NCI-H128 (cell line): Measurements from ENCODE around the gene SRGAP1.
"Not testable (repeated sequence)": the region's sequence is repeated elsewhere in the genome, so short reads cannot be mapped to it uniquely, and the experiment has no call there.

Source experiments
- DNase-seq: peaks from one replicate; lab custom pipeline; 2025; ENCODE audit not compliant: unreplicated experiment; lab: John Stamatoyannopoulos, UW

SRGAP1 gene

DNA sequence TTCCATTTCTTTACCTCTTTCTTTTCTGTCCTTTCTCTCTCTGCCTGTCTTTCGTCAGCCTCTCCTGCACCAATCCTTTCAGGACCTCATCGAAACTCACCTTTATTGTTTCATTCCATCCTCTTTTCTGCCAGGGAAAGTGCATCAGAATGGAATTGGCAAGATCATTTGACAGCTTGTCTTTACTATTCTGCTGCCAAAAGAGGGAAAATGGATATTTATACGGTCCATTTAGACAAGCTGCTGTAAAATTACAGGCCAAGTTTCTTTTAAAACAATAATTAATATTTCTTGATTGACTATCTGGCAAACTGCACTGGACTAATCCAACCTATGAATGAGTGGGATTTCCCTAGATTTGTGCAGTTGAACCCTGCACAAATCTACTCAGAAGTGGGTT is 7.6 kb upstream of the SRGAP1 start:
- no peak for DNase-seq

DNA sequence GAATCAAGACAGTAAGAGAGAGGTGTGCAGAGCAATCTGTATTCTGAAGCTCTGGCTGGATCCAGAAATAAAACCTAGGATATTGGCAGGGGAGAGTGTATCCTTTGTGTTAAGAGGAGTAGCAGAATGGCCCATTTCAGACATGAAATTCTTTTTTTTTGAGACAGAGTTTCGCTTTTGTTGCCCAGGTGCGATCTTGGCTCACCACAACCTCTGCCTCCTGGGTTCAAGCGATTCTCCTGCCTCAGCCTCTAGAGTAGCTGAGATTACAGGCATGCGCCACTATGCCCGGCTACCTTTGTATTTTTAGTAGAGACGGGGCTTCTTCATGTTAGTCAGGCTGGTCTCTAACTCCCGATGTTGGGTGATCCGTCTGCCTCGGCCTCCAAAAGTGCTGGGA is 6.1 kb upstream of the SRGAP1 start:
- no peak for DNase-seq

DNA sequence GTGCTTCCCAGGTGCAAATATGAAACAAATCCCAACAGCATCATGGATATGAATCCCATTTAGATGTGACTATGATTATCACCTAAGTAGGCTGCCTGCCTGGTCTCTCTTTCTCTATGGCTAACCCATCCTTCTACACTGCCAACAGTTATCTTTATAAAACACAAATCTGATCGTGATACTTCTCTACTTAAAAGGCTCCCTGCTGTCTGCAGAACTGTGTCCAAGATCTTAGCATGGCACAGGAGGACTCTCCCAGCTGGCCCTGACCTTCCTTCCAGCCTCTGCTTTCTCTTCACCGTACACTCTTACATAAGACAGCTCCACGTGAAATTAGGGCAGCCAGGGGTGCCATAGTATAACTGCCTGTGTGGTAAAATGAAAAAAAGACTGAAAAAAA is 3.5 kb upstream of the SRGAP1 start:
- DNase-seq, result no peak

DNA sequence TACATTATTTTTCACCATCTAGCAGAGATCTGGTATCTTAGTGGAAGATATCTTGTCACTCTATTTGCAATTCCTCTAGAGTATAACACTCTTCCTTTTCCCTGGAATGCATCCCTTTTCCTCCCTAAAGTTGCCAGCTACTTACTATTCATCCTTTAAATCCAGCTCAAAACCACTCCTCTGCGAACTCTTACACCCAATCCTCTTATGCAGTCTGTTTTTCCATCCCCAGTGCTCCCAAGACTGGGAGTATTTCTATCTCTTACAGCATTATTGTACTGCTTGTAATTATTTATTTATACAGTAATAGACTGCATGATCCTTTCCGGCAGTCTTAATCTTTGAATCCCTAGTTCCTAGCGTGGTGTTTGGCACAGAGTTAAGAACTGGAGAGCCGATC is 2.9 kb upstream of the SRGAP1 start:
- no peak for DNase-seq

DNA sequence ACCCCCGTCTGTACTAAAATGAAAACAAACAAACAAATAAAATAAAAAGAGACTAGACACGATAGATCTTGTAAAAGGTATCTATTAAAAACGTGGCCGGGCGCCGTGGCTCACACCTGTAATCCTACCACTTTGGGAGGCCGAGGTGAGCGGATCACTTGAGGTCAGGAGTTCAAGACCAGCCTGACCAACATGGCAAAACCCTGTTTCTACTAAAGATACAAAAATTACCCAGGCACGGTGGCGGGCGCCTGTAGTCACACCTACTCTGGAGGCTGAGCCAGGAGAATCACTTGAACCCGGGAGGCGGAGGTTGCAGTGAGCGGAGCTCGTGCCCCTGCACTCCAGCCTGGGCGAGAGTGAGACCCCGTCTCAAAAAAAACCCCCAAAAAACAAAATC is 1.8 kb upstream of the SRGAP1 start:
- DNase-seq, result not testable (repeated sequence)

DNA sequence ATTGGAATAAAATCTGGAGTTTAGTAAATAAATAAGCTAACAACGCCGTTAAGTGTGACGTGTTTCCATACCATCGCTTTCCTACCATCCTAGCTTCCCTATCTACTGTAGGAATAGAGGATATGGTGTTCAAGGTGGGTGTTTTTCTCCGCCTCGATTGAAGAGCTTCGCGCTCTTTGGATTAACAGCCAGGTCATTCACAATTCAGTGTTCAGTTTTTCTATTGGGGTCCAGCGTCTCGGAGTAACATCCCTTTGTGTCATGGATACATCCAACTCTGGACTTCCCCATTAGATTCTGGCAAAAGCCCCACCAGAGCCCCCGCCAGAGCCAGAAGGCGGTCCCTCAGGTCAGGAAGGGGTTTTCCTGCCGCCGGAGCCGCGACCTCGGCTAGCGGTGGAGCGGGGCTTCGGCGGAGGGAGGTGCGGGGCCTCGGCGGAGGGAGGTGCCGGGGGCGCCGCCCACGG is 1.2 kb upstream of the SRGAP1 start:
- no peak for DNase-seq

DNA sequence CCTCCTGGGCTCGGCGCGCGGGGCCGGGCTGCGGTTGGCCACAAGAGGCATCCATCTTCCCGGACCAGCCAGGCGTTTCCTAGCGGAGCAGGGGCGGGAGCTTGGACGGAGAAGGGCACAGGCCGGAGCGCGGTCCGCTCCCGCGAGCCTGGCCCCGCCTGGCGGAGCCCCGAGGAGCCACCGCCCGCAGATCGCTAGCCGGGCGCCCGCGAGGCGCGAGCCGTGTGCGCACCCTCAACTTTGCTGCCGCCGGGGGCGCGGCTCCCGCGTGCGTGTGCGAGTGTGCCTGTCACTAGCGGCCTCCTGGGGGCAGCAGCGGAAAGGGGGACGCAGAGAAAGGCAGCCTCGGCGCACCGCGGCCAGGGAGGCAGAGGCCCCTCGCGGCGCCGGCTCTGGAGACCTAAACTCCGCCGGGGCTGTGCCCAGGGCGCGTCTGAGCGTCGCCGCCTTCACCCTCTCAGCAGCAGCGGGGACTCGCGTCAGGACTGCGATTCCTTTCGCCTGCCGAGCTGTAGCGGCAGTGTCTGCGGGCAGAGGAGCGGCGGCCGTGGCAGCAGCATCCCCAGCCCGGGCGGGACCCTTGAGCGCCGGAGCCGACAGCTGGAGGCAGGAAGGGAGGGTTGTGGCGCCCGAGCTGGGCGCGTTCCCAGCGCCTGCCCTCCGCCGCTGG is 644 bp upstream of the SRGAP1 start:
- peak; percentile 86 for DNase-seq

DNA sequence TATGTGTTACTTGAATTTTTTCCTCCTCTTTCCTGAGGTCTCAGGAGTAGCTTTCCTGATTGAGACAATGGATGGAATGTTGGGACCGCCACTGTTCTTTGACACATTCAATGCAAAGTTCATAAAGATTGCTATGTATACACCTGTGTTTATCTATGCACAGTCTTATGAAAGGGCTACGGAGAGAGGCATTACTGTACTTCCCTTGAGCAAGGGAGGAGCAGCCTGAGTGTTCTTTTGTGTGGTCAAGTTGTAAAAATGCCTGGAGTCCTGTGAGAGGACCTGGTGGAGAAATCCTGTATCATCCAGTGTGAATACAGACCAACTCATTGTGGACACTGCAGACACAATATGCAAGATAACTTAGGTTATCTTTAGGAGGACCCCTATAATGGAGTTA is 1.2 kb downstream of the SRGAP1 start:
- no peak for DNase-seq

DNA sequence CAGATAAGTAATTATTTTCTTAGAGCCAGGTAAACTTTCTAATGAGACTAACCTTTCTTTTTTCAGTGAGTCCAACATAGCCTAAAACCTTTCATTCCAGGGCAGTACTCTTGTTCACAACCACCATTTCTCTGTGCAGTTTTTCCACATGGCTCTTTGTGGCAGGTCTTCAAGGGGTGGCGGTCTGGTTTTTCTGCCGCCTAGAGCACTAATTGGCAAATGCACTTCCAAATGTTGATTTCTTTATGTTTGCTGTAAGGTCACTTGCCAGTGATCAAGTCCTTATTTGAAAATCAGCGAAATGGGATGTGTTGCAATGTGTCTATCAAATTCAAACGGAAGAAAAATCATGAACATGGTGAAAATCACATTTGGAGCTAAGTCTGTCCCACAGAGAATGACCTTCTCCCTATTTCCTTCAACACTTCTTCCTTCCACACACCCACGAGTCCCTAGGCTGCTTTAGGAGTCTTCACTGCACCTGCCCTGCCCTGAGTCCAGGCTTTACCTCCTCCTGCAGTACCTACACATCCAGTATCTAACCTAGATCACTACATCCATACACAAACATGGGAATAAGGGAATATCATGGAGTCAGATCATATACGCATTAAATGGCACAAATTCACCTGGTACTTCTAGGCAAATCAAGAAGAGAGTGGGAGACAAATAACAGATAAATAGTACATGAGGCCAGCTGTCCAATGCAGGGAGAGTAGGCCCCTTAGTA is 1.9 kb downstream of the SRGAP1 start:
- DNase-seq, result no peak

DNA sequence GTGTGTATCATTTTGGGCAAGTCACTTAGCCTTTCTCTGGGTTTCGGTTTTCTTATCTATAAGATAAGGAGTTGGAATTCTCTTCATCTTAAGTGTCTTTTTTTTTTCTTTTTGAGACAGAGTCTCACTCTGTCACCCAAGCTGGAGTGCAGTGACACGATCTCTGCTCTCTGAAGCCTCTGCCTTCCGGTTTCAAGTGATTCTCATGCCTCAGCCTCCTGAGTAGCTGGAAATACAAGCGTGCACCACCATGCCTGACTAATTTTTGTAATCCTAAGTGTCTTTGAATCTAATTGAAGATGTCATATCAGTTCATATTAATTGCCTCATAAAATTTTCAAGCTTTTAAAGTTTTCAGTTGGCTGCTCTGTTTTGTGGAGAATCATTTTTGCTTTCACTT is 4.0 kb downstream of the SRGAP1 start:
- no peak for DNase-seq

DNA sequence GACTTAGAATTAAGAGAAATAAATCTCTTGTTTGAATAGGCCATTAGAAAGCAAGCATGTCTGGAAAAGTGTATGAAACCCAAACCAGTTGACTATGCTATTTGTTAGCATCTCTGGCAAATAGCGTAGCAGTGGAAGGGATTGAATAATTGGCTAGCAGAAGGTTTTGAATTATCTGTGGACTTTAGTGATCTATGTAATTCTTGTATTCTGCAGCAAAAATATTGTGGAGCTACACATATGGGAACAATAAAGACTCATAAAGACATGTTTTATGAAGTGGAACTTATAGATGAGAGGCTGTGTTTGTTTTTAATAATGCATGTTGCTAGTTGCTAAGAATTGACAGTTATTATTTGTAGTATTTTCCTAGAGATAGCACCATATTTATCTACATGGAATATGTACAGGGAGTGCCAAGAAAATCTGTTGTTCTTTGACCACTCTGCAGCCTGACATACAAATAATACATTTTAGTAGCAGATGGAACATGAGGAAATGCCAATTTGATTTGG is 4.7 kb downstream of the SRGAP1 start:
- DNase-seq, result no peak

DNA sequence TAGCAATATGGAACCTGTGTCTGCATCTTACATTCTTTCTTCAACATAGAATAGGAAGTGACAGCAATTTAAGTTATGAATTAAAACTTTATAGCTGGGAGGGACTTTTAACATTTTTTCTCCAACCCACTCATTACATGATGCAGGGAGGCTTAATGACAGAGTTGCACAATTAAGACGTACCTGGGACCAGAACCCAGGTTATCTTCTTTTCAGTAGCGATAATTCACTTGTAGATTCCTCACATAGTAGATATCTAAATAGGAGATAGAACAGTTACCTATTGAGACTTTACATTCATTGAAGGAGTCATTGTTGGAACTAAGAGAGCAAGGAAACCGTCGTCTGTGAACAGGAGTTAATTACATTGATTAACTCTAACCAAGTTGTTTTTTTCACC is 5.1 kb downstream of the SRGAP1 start:
- DNase-seq, result no peak

DNA sequence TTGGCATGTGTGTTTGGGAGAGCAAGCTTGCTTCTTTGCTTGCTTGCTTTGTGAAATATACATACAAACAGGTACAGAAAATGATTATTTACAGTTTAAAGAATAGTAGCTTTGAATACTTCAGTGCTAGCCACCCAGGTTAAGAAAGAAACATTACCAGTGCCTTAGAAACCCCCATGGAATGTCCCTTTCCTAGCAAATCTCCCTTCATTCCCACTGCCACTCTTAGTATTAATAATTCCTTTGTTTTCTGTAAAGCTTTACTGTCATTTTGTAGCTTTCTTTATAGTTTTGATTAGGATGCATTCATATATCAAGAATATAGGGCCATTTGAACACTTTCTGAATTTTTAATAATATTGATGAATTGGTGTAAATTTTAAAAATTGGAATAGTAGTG is 9.5 kb downstream of the SRGAP1 start:
- no peak for DNase-seq

DNA sequence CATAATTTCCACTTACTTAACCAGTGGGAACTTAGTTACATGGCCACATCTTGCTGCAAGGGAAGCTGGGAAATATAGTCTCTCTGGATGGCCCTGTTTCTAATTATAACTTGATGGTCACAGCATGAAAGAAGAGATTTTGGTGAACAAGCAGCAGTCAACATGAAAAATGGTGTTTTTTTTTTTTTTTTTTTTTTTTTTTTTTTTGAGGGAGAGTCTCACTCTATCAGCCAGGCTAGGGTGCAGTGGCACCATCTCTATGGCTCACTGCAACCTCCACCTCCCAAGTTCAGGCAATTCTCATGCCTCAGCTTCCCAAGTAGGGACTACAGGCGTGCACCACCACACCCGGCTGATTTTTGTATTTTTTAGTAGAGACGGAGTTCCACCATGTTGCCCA is 10.8 kb downstream of the SRGAP1 start:
- DNase-seq, result no peak

DNA sequence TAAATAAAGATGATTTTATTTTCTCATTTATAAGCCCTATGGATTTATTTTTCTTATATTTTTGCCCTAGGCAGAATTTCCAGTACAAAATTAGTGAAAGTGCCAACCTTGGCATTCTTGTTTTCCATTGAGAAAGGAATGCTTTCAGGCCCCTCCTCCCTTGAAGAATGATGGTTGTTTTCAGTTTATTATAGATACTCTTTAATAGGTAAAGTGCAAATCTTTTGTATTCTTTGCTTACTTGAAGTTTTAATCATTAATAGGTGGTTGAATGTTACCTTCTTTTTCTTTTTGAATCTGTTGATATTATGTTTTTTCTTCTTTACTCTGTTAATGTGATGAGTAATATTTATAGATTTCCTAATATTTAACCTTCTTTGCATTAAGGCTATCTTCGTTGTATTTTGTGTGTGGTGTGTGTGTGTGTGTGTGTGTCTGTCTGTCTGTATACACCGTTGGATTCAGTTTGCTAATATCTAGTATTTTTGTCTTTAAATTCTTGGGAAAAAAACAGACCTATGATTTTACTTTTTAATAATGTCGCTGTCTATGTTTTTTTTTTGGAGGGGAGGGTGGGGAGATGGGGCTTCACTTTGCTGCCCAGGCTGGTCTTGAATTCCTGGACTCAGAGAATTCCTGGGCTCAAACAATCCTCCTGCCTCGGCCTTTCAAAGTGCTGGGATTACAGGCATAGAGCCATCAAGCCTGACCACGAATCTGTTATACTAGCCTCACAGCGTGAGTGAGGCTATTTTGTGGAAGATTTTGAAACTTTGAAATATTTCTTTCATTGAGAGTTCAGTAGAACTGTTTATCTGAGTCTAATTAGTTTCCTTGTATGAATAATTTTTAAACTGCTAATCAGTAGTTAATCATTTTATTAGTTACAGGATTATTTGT is 13.5 kb downstream of the SRGAP1 start:
- no peak for DNase-seq

DNA sequence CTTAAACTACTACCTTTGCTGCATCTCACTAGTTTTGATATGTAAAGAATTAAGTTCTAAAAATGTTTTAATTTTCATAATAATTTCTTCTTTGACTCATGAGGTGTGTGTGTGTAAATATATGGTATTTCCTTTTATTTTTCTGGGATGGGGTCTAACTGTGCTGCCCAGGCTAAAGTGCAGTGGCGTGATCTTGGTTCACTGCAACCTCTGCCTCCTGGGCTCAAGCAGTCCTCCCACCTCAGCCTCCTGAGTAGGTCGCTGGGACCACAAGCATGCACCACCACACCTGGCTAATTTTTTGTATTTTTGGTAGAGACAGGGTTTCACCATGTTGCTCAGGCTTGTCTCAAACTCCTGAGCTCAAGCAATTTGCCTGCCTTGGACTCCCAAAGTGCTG is 15.4 kb downstream of the SRGAP1 start:
- not testable (repeated sequence) for DNase-seq

DNA sequence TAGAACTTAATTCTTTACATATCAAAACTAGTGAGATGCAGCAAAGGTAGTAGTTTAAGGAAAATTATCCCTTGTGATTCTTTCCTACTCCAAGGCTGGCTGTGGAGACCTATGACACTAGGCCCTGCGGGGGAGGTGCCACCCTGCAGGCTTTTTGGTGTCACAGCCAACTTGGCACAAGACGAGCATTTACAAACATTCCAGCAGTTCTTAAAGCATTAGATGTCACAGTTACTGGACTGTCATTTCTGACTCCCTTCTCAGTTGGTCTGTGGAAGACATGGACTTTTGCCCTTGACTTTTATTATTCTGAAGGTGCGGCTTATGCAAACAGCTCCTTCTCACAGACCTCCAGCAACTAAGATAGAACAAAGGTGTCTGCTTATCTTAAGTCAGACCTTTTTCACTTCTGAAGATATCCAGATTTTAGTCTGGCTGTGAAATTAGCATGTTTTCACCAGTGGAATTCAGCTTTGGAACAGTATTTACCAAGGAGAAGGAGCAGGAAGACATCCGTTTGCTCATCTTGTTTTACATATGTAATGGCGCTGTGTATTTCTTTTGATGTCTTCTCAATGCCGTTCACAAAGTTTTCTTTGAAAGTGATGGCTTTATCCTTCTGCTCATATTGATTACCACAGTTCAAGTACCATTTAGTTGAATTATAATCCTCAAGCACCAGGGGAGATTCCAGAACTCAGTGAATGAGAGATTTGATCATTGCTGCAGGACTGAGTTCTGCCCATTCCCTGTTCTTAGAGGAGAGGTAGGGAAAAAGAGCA is 17.9 kb downstream of the SRGAP1 start:
- no peak for DNase-seq

DNA sequence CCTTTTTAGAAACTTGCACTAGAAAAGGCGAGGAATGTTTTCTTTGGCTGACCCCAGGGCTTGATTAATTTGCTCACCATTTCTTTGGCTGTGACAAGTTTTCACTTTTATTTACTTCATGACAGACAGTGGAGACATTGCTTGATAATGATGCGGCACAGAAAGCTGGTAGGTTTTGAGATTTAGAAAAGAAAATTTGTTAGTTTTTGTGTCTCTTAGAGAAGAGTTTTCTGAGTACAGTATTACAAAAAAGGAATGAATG is 18.4 kb downstream of the SRGAP1 start:
- DNase-seq, result no peak

DNA sequence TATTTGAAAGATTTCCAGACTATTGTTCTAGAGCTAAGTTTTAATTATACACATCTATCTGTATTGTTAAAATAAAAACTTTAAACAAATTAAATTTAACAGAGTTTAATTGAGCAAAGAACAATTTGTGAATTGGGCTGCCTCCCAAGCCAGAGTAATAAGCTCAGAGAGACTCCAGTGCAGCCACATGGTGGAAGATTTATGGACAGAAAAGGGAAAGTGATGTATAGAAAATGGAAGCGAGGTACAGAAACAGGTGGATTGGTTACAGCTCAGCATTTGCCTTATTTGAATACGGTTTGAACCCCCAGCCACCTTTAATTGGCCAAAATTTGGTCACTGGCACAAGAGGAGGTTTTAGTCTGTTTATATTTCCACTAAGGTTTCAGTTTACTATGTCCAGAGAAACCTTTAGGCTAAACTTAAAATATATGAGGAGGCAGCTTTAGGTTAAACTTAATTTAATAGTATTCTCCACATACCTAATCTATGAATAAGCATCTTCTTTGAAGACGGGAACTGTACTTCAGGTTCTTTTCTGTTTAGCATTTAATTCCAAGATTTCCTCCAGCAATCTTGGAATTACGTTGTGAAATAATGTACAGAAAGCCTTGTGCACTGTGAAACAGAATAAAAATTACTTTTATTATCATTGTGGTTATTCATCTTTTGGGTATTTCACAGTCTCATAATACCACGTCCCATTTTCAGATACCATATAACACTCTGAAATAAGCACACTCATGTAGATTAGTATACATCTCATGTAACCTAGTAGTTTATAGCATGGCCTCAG is 19.4 kb downstream of the SRGAP1 start:
- no peak for DNase-seq

DNA sequence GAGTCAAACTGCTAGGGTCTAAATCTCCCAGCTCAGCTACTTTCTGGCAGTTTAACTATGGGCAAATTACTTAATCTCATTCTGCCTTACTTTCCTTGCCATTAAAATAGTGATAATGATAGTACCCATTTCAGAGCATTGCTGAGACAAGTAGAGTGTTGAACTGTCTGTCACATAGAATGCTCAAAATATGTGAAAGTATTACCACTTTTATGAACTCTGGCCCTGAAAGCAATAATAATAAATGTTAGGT is 19.9 kb downstream of the SRGAP1 start:
- no peak for DNase-seq

DNA sequence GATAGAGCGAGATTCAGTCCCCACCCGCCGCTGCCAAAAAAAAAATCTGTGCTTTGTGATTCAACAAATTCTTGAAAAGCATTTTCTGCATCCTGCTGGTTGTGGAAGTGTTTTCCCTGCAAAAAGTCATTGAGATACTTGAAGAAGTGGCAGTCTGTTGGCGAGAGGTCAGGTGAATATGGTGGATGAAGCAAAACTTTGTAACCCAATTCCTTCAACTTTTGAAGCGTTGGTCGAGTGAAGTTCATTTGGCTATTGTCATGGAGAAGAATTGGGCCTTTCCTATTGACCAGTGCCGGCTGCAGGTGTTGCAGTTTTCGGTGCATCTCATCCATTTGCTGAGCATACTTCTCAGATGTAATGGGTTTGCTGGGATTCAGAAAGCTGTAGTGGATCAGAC is 20.9 kb downstream of the SRGAP1 start:
- DNase-seq, result no peak
